ENCODE measurements around the gene FXYD6.

- TF ChIP-seq CTCF (IDR thresholded peaks at IDR 0.05) (no peak), POLR2A (IDR thresholded peaks at IDR 0.05) (no peak)
Measured at GRCh38 chr11:117862019-117862725, 14.3 kb downstream of the FXYD6 start.

Data from Peyer's patch (tissue), 4 donors.